Hematopoietic multipotent progenitor cell treated with erythropoietin and hydrocortisone succinate and interleukin-3 and kit ligand, for 4 days (in vitro differentiated cells): Measurements from ENCODE around the gene RAI14.

Source experiments
- DNase-seq: peaks from one replicate; pipeline ENCODE4 v3.0.0-alpha.2; 2015

RAI14 gene

GRCh38 chr5:34648039-34648839 lies 7.9 kb upstream of the RAI14 start:
- DNase-seq, result no peak

GRCh38 chr5:34648840-34649158 lies 7.3 kb upstream of the RAI14 start:
- DNase-seq, result no peak

- no peak for DNase-seq
These were observed 4.3 kb upstream of the RAI14 start for GRCh38 chr5:34651791-34652190.

DNA sequence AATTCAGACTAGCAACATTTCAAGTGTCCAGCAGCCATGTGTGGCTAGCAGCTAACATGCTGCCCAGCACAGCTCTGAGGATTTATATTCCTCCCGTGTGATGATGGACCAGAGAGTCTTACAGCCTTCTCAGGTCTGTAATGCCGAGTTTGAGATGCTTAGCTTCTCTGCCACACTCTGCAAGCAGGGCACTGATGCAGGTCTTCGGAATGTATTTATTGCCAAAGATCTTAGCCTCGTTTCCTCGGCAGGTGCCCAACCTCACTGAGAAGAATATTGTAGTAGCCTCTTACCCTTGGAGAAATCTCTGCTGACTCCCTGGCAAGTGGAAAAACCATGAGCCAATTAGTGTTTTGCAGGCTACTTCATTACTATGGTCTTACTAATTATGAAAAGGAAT lies 3.7 kb upstream of the RAI14 start:
- no peak for DNase-seq

DNA sequence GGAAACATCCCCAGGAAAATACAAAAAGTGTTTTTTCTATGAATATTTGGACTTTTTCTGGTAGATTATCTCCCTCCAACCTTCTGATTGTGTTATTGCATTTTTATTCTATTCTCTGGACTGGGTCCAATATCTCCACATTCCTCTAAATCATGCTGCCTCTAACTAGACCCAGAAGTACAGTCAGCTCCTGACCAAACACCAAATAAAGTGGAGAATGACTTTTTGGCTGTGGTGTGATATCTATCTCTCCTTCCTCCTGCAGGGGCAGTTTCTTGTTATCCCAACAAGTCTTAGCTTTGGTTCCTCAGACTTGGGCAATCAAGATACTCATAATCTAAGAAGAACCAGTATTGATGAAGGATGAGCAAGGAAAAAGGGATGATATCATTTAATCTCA lies 3.2 kb upstream of the RAI14 start:
- no peak for DNase-seq

GRCh38 chr5:34653708-34654107 lies 2.4 kb upstream of the RAI14 start:
- DNase-seq, result no peak

- peak; percentile 36 for DNase-seq
These were observed 655 bp upstream of the RAI14 start for GRCh38 chr5:34655354-34655991.

GRCh38 chr5:34656700-34657273 lies 659 bp downstream of the RAI14 start:
- no peak for DNase-seq

- no peak for DNase-seq
These were observed 1.3 kb downstream of the RAI14 start for GRCh38 chr5:34657274-34657921.

GRCh38 chr5:34657988-34658387 lies 1.9 kb downstream of the RAI14 start:
- DNase-seq, result no peak

- no peak for DNase-seq
These were observed 3.0 kb downstream of the RAI14 start for GRCh38 chr5:34659168-34659567.

- no peak for DNase-seq
These were observed 4.3 kb downstream of the RAI14 start for GRCh38 chr5:34660444-34660843.

DNA sequence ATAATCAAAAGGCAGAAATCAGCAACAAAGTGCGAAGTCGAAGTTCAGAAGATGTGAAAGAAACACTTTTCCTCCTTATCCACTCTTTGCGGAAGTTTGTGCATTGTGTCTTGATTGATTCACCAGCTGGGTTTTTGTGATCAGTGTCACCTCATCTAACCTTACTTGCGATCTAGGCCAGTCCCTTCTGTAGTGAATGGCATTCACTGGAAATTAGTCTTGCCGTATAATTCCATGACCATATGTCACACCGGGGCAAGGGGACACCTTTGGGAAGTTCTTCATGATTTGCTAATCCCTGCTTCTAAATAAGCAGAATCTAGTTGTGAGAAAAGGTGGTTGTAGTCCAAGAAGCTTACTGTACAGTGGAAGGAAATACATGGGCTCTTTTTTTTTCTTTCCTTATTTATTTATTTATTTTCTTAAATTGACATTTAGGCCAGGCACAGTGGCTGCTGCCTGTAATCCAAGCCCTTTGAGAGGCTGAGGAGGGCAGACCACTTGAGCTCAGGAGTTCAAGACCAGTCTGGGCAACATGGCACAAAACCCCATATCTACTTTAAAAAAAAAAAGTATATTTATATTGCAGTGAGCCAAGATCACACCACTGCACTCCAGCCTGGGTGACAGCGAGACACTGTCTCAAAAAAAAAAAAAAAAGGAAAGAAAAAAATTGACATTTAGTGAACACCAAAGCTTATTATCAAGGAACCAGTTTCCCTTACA lies 7.8 kb downstream of the RAI14 start:
- no peak for DNase-seq

DNA sequence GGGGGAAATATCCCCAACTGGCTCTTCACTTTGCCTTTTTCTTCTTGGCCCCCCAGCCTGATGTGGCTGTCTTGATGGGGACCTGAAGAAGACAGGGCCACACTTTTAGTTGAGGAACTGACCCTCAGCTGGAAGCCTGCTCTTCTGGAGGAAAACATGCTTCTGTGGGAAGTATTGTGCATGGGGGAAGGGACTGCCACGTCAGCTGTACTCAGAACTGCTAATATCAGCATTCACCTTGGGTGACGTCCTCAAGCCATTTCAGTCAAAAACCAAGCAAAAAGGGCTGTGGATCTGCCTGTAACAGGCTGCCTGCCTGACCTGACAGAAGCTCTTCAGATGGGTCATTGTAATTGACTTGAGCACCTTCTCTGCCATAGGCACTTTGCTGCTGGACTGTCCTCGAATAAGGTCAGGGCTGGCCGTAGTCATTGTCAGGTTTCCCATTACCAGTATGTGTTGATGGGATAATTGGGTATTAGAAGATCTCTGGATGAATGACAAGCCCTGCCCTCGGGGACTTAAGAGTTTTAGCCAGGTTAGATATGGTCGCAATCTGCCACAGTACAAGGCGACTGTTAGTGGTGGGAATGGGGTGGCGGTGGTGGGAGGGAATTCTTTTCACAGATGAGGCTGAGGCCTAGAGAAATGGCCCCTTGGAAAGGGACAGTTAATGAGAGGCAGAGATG lies 10.4 kb downstream of the RAI14 start:
- no peak for DNase-seq

- no peak for DNase-seq
These were observed 11.6 kb downstream of the RAI14 start for GRCh38 chr5:34667705-34668104.

DNA sequence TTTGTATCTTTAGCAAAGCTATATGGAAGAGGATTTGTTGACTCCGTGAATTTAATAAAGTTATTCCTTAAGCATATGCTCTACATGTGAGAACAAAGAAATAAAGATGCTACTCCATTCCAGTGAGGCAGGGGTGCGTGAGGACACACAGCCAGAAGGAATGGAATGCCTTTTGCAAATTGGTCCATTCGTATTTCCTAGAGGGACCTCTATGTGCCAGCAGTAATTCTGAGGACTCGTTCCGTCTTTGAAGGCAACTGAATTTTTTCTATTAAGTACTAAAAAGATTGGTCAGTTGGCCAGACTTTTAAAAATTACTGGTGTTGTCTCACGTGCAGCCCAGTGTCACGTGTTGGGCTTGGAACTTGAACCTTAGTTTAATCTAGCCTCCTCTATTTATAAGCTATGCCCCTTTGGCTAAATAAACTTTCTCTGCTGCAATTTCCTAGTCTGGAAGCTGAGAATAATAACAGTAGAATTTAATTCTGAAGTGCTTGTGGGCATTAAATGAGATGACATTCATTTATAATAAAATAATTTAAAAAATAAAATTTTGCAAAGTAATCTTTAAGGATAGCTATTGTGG lies 13.9 kb downstream of the RAI14 start:
- no peak for DNase-seq

DNA sequence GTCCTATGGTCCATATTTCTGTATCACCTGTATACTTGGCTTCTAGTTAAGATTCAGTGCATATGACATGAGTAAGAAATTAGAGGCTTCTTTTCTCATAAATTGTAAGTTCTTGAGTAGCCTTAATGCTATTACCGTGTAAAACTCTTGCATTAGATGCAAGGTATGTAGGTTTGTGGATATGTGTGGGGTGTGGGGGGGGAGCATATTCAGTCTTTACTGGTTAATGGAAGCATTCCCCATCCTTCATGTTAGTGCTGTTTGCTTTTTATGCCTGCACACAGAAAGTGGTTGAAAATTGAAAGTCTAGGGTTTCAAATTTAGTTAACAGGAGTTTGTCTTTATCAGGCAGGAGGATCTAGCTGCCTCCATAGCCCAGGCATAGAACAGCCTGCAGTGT lies 16.1 kb downstream of the RAI14 start:
- no peak for DNase-seq

GRCh38 chr5:34673463-34674125 lies 17.5 kb downstream of the RAI14 start:
- no peak for DNase-seq

GRCh38 chr5:34674187-34674586 lies 18.1 kb downstream of the RAI14 start:
- no peak for DNase-seq

GRCh38 chr5:34675857-34676256 lies 19.7 kb downstream of the RAI14 start:
- DNase-seq, result no peak

GRCh38 chr5:34676416-34676815 lies 20.3 kb downstream of the RAI14 start:
- DNase-seq, result no peak

DNA sequence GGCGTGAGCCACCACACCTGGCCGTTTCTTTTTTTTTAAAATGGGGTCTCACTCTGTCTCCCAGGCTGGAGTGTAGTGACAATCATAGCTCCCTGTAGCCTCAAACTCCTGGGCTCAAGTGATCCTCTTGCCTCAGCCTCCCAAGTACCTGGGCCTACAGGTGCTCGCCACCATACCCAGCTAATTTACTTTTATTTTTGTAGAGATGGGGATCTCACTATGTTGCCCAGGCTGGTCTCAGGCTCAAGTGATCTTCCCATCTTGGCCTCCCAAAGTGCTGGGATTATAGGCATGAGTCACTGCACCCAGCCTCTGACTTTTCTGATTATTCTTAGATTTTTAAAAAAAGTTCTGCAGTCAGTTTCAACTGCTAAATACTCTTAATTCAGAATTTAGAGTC lies 21.3 kb downstream of the RAI14 start:
- DNase-seq, result no peak
